ENCODE data around the gene TSPAN18. TPM values are rescaled to one million over a fixed set of nuclear protein-coding genes. Genes with fewer than 3 reads are reported as not detected.

The TSPAN18 gene
- total RNA-seq, 2 donors from 2014 or later, result 2.0 to 7.7 TPM

DNA sequence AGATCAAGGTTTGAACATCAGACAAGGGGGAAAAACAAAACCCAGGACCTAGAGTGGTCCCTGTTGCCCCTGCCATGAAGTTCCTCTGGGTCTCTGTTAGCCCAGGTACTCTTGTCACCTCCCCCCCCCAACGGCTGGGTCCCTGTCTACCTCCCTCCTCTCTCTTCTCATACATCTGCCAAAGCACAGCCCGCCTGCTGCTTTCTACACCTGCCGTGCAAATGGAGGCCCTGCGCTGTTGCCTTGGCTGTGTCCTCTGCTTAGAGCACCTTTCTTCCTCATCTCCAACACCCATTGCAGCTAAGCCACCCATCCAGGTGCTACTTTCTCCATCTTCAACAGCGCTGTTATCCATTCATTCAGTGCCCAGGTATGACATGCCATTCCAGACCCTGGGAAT, 124.7 kb downstream of the TSPAN18 start:
- no peaks in the 10 kb centered on the region for H3K27me3 ChIP-seq (replicated peaks; ENCODE audit: insufficient read depth)
- no peaks in the 10 kb centered on the region for H3K9me3 ChIP-seq
- no peaks in the 10 kb centered on the region for H3K36me3 ChIP-seq
- no peaks in the 10 kb centered on the region for H3K4me1 ChIP-seq (ENCODE audit: control insufficient read depth in 1 of 2, low read depth in 2 of 2)
- H3K4me3 ChIP-seq, result no peak overlapping the region
- DNase-seq (ENCODE audit: low spot score) (no peak), ATAC-seq (ENCODE audit: insufficient number of reproducible peaks, low FRiP score, low read depth) (no peak)
- TF ChIP-seq CTCF (IDR thresholded peaks at IDR 0.05), result no peak
- no peak overlapping the region for H3K27ac ChIP-seq

GRCh38 chr11:44852159-44852747, 125.5 kb downstream of the TSPAN18 start:
- no peaks in the 10 kb centered on the region for H3K4me1 ChIP-seq (ENCODE audit: control insufficient read depth in 1 of 2, low read depth in 2 of 2)
- H3K9me3 ChIP-seq, result no peaks in the 10 kb centered on the region

DNA sequence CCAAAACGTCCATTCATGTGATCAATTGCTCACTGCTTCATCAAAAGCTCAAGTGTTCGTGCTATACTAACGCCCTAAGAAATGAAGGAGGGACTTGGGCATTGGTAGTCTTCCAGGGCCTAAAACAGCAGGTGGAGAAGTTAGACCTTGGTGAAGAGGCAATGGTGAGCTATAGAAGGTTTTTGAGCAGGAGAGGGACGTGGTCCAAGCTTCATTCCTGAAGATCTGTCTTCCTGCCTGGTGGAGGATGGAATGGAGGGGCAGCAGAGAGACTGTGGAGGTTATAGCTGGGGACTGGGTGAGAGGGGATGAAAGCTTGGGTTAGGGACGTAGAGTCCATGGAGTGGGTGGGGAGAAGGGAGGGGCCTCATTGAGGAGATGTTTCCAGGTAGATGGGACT, 126.2 kb downstream of the TSPAN18 start:
- no peak for TF ChIP-seq CTCF (IDR thresholded peaks at IDR 0.05)
- Histone ChIP-seq H3K9me3 (no peaks in the 10 kb centered on the region), H3K4me3 (no peak overlapping the region), H3K36me3 (no peaks in the 10 kb centered on the region), H3K4me1 (ENCODE audit: control insufficient read depth in 1 of 2, low read depth in 2 of 2) (no peaks in the 10 kb centered on the region), H3K27ac (no peak overlapping the region), H3K27me3 (replicated peaks; ENCODE audit: insufficient read depth) (no peaks in the 10 kb centered on the region)
- ATAC-seq (ENCODE audit: insufficient number of reproducible peaks, low FRiP score, low read depth) (no peak), DNase-seq (ENCODE audit: low spot score) (no peak)

More at GRCh38 chr11:44852159-44852747, 125.5 kb downstream of the TSPAN18 start:
- Histone ChIP-seq H3K27ac (no peak overlapping the region), H3K4me3 (no peak overlapping the region), H3K27me3 (replicated peaks; ENCODE audit: insufficient read depth) (no peaks in the 10 kb centered on the region), H3K36me3 (no peaks in the 10 kb centered on the region)
- DNase-seq (ENCODE audit: low spot score) (no peak), ATAC-seq (ENCODE audit: insufficient number of reproducible peaks, low FRiP score, low read depth) (no peak)
- TF ChIP-seq CTCF (IDR thresholded peaks at IDR 0.05), result no peak

DNA sequence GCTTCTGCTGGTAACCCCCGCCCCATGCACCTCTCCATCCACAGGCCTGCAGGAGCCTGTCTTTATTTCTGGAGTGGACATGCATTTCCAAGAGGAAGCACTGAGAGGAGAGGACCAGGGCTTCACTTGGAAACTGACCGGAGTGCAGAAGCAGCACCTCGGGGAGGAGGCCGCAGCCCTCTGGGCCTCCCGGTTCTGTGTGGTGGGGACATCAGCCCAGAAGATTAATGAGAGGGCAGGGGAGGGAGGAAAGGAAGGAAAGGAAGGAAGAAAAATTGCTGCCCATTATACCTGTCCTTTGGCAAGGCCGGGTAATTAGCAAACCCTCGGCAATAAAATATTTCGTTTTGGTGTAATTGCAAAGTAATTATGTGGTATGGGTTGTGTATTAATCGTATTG, 126.9 kb downstream of the TSPAN18 start:
- Histone ChIP-seq H3K9me3 (no peaks in the 10 kb centered on the region), H3K27ac (no peak overlapping the region), H3K4me1 (ENCODE audit: control insufficient read depth in 1 of 2, low read depth in 2 of 2) (no peaks in the 10 kb centered on the region), H3K36me3 (no peaks in the 10 kb centered on the region), H3K4me3 (no peak overlapping the region), H3K27me3 (replicated peaks; ENCODE audit: insufficient read depth) (no peaks in the 10 kb centered on the region)
- no peak for TF ChIP-seq CTCF (IDR thresholded peaks at IDR 0.05)
- ATAC-seq (ENCODE audit: insufficient number of reproducible peaks, low FRiP score, low read depth) (no peak), DNase-seq (ENCODE audit: low spot score) (no peak)

DNA sequence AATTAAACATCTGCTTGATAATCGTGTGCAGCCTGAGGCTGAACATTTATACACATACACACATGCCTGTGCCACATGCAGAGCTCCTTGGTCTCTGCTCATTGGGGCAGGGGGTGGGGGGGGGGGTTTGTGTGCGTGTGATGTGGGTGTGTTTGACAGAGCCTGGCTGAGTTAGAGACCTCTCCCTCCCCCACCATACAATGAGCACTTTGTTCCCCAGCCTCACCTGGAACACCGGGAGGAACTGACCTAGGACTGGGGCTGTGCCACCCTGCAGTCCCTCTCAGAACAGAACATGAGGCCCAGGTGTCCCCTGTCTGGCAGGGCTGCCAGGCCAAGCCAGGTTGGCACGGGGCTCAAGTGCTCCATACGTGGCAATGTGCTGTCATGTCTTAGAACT, 127.3 kb downstream of the TSPAN18 start:
- no peaks in the 10 kb centered on the region for H3K4me1 ChIP-seq (ENCODE audit: control insufficient read depth in 1 of 2, low read depth in 2 of 2)
- H3K27me3 ChIP-seq (replicated peaks; ENCODE audit: insufficient read depth), result no peaks in the 10 kb centered on the region
- ATAC-seq (ENCODE audit: insufficient number of reproducible peaks, low FRiP score, low read depth) (no peak), DNase-seq (ENCODE audit: low spot score) (no peak)
- H3K36me3 ChIP-seq, result no peaks in the 10 kb centered on the region
- no peaks in the 10 kb centered on the region for H3K9me3 ChIP-seq
- no peak overlapping the region for H3K4me3 ChIP-seq
- no peak for TF ChIP-seq CTCF (IDR thresholded peaks at IDR 0.05)
- H3K27ac ChIP-seq, result no peak overlapping the region
